Hepatocyte (in vitro differentiated cells): ENCODE data around the gene TMPRSS4. TPM values are rescaled to one million over a fixed set of nuclear protein-coding genes. Genes with fewer than 3 reads are reported as not detected.

Experiments
- DNase-seq: peaks from one replicate; pipeline ENCODE4 v3.0.0-alpha.2; 2016; ENCODE audit warnings: low spot score
- H2AFZ ChIP-seq: fragments of 200-600 bp; sonication (generic); 2 replicates; pipeline ENCODE4 v1.6.0; 2016; ENCODE audit warnings: antibody characterized with exemption, mild to moderate bottlenecking
- H3K27ac ChIP-seq: fragments of 200-600 bp; sonication (generic); 2 replicates; pipeline ENCODE4 v1.5.1; 2016; ENCODE audit warnings: mild to moderate bottlenecking
- H3K27me3 ChIP-seq: fragments of 200-600 bp; sonication (generic); 2 replicates; pipeline ENCODE4 v1.6.1; 2016
- H3K36me3 ChIP-seq: fragments of 200-600 bp; sonication (generic); replicated peaks from 2 replicates; pipeline ENCODE4 v1.5.1; 2016; ENCODE audit warnings: low read depth; ENCODE audit not compliant: insufficient read depth
- H3K4me1 ChIP-seq: fragments of 200-600 bp; sonication (generic); 2 replicates; pipeline ENCODE4 v1.5.1; 2016; ENCODE audit warnings: mild to moderate bottlenecking, moderate library complexity; ENCODE audit not compliant: insufficient read depth
- H3K4me2 ChIP-seq: fragments of 200-600 bp; sonication (generic); 2 replicates; pipeline ENCODE4 v1.6.0; 2016
- H3K4me3 ChIP-seq: fragments of 200-600 bp; sonication (generic); 2 replicates; pipeline ENCODE4 v1.5.1; 2016; ENCODE audit warnings: mild to moderate bottlenecking
- H3K79me2 ChIP-seq: fragments of 200-600 bp; sonication (generic); 2 replicates; pipeline ENCODE4 v1.6.0; 2017; ENCODE audit warnings: mild to moderate bottlenecking
- H3K9me2 ChIP-seq: fragments of 200-600 bp; sonication (generic); replicated peaks from 2 replicates; pipeline ENCODE4 v1.6.0; 2017; ENCODE audit warnings: mild to moderate bottlenecking; ENCODE audit not compliant: insufficient read depth
- H3K9me3 ChIP-seq: fragments of 200-600 bp; sonication (generic); 2 replicates; pipeline ENCODE4 v1.5.1; 2016; ENCODE audit warnings: low read depth, mild to moderate bottlenecking
- H4K20me1 ChIP-seq: fragments of 200-600 bp; sonication (generic); 2 replicates; pipeline ENCODE4 v1.6.0; 2016; ENCODE audit warnings: mild to moderate bottlenecking; ENCODE audit not compliant: insufficient read depth, poor library complexity, severe bottlenecking
- CTCF ChIP-seq: fragments of 200-600 bp; sonication (generic); IDR thresholded peaks from 2 replicates; pipeline ENCODE4 v1.5.1; 2016; ENCODE audit warnings: antibody characterized with exemption, mild to moderate bottlenecking; ENCODE audit not compliant: poor library complexity
- EZH2 ChIP-seq: fragments of 200-600 bp; sonication (generic); IDR thresholded peaks from 2 replicates; pipeline ENCODE4 v1.6.1; 2016; ENCODE audit warnings: antibody characterized with exemption, mild to moderate bottlenecking, borderline replicate concordance
- EZH2phosphoT487 ChIP-seq: fragments of 200-600 bp; sonication (generic); IDR thresholded peaks from one replicate; pipeline ENCODE4 v1.6.1; 2018; ENCODE audit warnings: antibody characterized with exemption, mild to moderate bottlenecking, low read depth, moderate library complexity; ENCODE audit not compliant: unreplicated experiment, severe bottlenecking
- WGBS: methylation state at CpG from one replicate; pipeline ENCODE4 v1.1.6; 2016; ENCODE audit warnings: low lambda C conversion rate; ENCODE audit errors: missing lambda C conversion rate; 5-methylcytosine and 5-hydroxymethylcytosine counted together
- polyA plus RNA-seq: library from polyadenylated mRNA; unstranded; fragments of >200 nt; fragmentation: Nextera tagmentation; extraction: Ambion mirVana; gene quantifications from 2 replicates; pipeline ENCODE4 v1.2.1, GENCODE V29; 2016
- total RNA-seq: library from RNA; depleted of rRNA; stranded (reverse); fragments of >200 nt; gene quantifications from 2 replicates; pipeline ENCODE4 v1.2.3, GENCODE V29; 2014

The TMPRSS4 gene
- total and polyA plus RNA-seq, 2 experiments from 2014 or later, result 10.9 to 16.2 TPM

GRCh38 chr11:118146554-118146953 lies 69.7 kb downstream of the TMPRSS4 start:
- H3K79me2 ChIP-seq, result no peaks in the 10 kb centered on the region
- WGBS, result 88% methylated on average over 6 of the region's 6 CpGs
- no peaks in the 10 kb centered on the region for H3K9me3 ChIP-seq
- no peaks in the 10 kb centered on the region for H3K36me3 ChIP-seq
- no peak overlapping the region for H3K4me2 ChIP-seq
- H3K4me1 ChIP-seq, result no peaks in the 10 kb centered on the region
- H4K20me1 ChIP-seq, result no peaks in the 10 kb centered on the region
- no peak overlapping the region for H3K4me3 ChIP-seq
- no peak for DNase-seq
- H2AFZ ChIP-seq, result no peak overlapping the region
- TF ChIP-seq EZH2phosphoT487, result no peak
- H3K27me3 ChIP-seq, result peaks cover 58% of the 10 kb centered on the region
- H3K27ac ChIP-seq, result no peak overlapping the region
- no peaks in the 10 kb centered on the region for H3K9me2 ChIP-seq

GRCh38 chr11:118147502-118147901 lies 70.6 kb downstream of the TMPRSS4 start:
- Histone ChIP-seq H3K4me3 (no peak overlapping the region), H3K9me3 (no peaks in the 10 kb centered on the region), H3K4me1 (peaks cover 7% of the 10 kb centered on the region), H3K27ac (no peak overlapping the region), H3K9me2 (no peaks in the 10 kb centered on the region), H3K79me2 (no peaks in the 10 kb centered on the region), H4K20me1 (no peaks in the 10 kb centered on the region), H3K36me3 (no peaks in the 10 kb centered on the region), H2AFZ (no peak overlapping the region), H3K27me3 (peaks cover 68% of the 10 kb centered on the region), H3K4me2 (no peak overlapping the region)
- TF ChIP-seq EZH2phosphoT487 (no peak), EZH2 (no peak), CTCF (no peak)
- no peak for DNase-seq
- WGBS, result 50% methylated on average over 3 of the region's 3 CpGs

- Histone ChIP-seq H2AFZ (no peak overlapping the region), H4K20me1 (no peaks in the 10 kb centered on the region), H3K4me3 (no peak overlapping the region), H3K4me2 (no peak overlapping the region), H3K9me2 (no peaks in the 10 kb centered on the region), H3K27ac (no peak overlapping the region), H3K9me3 (no peaks in the 10 kb centered on the region), H3K79me2 (no peaks in the 10 kb centered on the region), H3K36me3 (no peaks in the 10 kb centered on the region), H3K4me1 (peaks cover 12% of the 10 kb centered on the region), H3K27me3 (peaks cover 69% of the 10 kb centered on the region)
- 87% methylated on average over 8 of the region's 8 CpGs for WGBS
- no peak for DNase-seq
- TF ChIP-seq CTCF (no peak), EZH2 (no peak), EZH2phosphoT487 (no peak)
Measured at GRCh38 chr11:118148240-118148639, 71.4 kb downstream of the TMPRSS4 start.

GRCh38 chr11:118148856-118149255 lies 72.0 kb downstream of the TMPRSS4 start:
- no peaks in the 10 kb centered on the region for H3K9me3 ChIP-seq
- no peak for DNase-seq
- H3K9me2 ChIP-seq, result no peaks in the 10 kb centered on the region
- H3K4me1 ChIP-seq, result peaks cover 13% of the 10 kb centered on the region
- H3K36me3 ChIP-seq, result no peaks in the 10 kb centered on the region
- H4K20me1 ChIP-seq, result no peaks in the 10 kb centered on the region
- H3K79me2 ChIP-seq, result no peaks in the 10 kb centered on the region
- H3K4me3 ChIP-seq, result no peak overlapping the region
- TF ChIP-seq EZH2phosphoT487, result no peak
- no peak for TF ChIP-seq CTCF
- TF ChIP-seq EZH2, result no peak
- no peak overlapping the region for H3K4me2 ChIP-seq
- no peak overlapping the region for H3K27ac ChIP-seq
- H3K27me3 ChIP-seq, result peaks cover 70% of the 10 kb centered on the region
- no peak overlapping the region for H2AFZ ChIP-seq
- WGBS, result 87% methylated on average over 2 of the region's 2 CpGs
